LNCaP clone FGC (cell line): Measurements from ENCODE around the gene MYMK.

Experiments used
- DNase-seq: peaks from one replicate; pipeline ENCODE4 v3.0.0-alpha.2; 2011; ENCODE audit warnings: low read depth
- H3K4me3 ChIP-seq: 2 replicates; pipeline ENCODE4 v1.5.1; 2011; ENCODE audit warnings: mild to moderate bottlenecking, low read depth, low read length, control low read depth
- CTCF ChIP-seq: IDR thresholded peaks from 2 replicates; pipeline ENCODE4 v1.5.1; 2012; ENCODE audit warnings: mild to moderate bottlenecking; ENCODE audit not compliant: control insufficient read depth, insufficient read depth; ENCODE audit errors: extremely low read depth

Gene MYMK

GRCh38 chr9:133475292-133476012 is 49.3 kb downstream of the MYMK start:
- no peak for DNase-seq
- no peak overlapping the region for H3K4me3 ChIP-seq
- no peak for TF ChIP-seq CTCF

DNA sequence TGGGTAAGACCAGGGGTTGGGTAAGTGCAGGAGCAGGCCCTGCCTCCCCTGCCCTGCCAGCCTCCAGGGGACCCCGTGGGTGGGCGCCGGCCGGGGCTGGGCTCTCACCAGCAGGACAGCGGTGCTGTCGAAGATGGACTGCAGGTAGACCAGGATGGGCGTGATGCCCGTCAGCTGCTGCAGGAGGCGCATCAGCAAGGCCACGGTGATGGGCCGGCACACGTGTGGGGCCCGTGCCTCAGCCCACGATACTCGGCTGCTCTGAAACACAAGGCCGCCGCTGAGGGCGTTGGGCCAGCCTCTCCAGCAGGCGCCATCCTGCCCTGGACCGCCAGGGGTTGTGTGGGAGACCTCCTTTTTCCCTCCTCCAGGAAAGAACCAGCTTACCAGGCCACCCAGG is 49.9 kb downstream of the MYMK start:
- no peak for DNase-seq
- TF ChIP-seq CTCF, result no peak
- no peak overlapping the region for H3K4me3 ChIP-seq

GRCh38 chr9:133474215-133474614 is 50.5 kb downstream of the MYMK start:
- no peak overlapping the region for H3K4me3 ChIP-seq
- DNase-seq, result no peak
- no peak for TF ChIP-seq CTCF

DNA sequence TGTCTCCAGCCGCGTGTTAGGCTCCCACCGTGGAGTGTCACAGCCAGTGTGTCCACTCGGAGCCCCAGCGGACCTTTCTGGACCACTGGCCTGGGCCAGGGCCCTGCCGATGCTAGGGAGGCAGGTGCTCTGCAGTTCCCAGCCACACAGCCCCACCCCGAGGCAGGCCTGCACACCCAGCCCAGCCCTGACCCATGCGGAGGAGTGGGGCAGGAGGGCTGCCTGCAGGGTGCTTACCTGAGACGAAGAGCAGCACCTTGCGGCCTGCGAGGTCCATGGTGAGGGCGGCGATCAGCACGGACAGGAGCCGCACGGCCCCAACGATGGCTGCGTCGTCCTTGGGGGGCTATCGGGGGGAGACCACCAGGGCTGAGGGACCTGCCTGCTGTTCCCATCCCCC is 51.0 kb downstream of the MYMK start:
- TF ChIP-seq CTCF, result no peak
- no peak for DNase-seq
- H3K4me3 ChIP-seq, result no peak overlapping the region

DNA sequence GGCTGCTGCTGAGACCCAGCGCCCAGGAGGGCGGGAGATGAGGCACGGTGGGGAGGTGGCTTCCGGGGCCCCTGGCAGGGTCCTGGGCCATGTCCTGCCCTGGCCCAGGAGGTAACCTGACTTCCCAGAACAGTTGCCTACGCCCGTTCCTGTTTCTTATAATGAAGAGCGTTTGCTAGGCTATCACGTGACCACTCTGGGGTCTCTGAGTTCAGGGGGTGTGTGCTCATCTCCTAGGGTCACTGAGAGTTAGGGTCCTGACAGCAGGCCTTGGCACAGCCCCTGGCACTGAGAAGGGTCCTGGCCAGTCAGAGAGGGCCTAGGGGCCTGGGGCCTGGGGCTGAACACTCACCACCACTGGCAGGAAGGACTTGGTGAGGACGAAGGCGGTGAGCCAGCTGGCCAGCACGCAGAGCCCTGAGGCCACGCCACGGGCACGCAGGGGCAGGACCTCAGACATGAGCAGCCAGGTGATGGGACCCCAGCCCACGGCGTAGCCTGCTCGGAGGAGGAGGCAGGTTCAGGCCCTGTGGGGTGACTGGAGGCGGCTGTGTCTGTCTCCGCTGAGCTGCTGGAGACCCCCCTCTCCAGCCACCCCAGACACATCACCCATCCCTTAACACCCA is 51.9 kb downstream of the MYMK start:
- no peak for DNase-seq
- TF ChIP-seq CTCF, result no peak
- no peak overlapping the region for H3K4me3 ChIP-seq

DNA sequence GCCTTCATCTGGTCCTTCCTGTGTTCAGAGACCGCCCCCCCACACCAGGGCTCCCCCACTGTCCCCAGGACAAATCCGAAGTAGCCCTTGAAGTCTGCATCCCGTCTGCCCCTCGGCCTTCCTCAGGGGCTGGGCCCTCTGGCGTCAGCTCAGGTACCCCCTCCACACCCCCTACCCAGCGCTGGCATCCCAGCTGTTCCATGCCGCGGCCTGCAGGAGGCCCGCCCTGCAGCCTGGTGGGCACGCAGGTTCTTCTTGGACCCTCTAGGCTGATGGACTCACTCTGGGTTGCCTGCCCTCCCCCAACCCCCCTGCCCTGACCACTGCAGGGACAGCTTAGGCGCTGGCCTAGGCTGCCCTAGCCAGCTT is 52.5 kb downstream of the MYMK start:
- no peak overlapping the region for H3K4me3 ChIP-seq
- no peak for TF ChIP-seq CTCF
- DNase-seq, result no peak
